ENCODE measurements around the gene APBA2. TPM values are rescaled to one million over a fixed set of nuclear protein-coding genes. Genes with fewer than 3 reads are reported as not detected.
A peak's percentile ranks its signal among the peaks of the same experiment; 100 is the strongest.

The APBA2 gene
- total and polyA plus RNA-seq, 3 donors from 2014 or later = 18.5 to 37.7 (median 29.5) TPM

DNA sequence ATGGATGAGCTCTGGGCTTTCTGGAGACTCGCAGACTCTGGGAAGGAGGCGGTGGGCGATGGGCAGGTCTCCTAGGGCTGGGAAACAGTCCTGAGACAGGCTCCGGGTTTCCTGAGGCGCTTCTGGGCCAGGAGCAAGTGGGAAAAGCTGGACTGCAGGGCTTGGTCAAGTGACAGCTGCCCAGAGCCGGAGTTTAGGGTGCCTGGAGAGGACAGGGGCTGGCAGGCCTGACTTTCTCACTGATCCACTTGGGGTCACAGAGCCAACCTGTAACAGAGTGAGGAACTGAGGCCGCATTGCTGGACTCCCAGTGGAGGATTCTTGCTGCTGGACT, 107.9 kb downstream of the APBA2 start:
- intact Hi-C loops (cut with DNase I; ENCODE audit: low total_unique reads) = no loop called here
- Histone ChIP-seq H3K4me3 (no peak overlapping the region), H3K4me1 (peaks cover 13% of the 10 kb centered on the region), H3K27ac (peak overlapping the region in 1 of 2 donors; percentile 70), H3K27me3 (no peaks in the 10 kb centered on the region), H3K9me3 (no peaks in the 10 kb centered on the region), H3K36me3 (ENCODE audit: low read depth, missing control alignments) (no peaks in the 10 kb centered on the region)
- TF ChIP-seq, protein P1, sequence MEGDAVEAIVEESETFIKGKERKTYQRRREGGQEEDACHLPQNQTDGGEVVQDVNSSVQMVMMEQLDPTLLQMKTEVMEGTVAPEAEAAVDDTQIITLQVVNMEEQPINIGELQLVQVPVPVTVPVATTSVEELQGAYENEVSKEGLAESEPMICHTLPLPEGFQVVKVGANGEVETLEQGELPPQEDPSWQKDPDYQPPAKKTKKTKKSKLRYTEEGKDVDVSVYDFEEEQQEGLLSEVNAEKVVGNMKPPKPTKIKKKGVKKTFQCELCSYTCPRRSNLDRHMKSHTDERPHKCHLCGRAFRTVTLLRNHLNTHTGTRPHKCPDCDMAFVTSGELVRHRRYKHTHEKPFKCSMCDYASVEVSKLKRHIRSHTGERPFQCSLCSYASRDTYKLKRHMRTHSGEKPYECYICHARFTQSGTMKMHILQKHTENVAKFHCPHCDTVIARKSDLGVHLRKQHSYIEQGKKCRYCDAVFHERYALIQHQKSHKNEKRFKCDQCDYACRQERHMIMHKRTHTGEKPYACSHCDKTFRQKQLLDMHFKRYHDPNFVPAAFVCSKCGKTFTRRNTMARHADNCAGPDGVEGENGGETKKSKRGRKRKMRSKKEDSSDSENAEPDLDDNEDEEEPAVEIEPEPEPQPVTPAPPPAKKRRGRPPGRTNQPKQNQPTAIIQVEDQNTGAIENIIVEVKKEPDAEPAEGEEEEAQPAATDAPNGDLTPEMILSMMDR (IDR thresholded peaks at IDR 0.05) = no peak
- TF ChIP-seq POLR2A (IDR thresholded peaks at IDR 0.05) = no peak
- DNase-seq = no peak
- 95 to 98% methylated on average over 6 to 7 of the region's 7 CpGs for WGBS, 2 donors

- TF ChIP-seq, protein P1 (IDR thresholded peaks at IDR 0.05) = no peak
- TF ChIP-seq POLR2A (IDR thresholded peaks at IDR 0.05) = no peak
- Histone ChIP-seq H3K27me3 (no peaks in the 10 kb centered on the region), H3K36me3 (ENCODE audit: low read depth, missing control alignments) (no peaks in the 10 kb centered on the region), H3K4me3 (no peak overlapping the region), H3K9me3 (no peaks in the 10 kb centered on the region), H3K4me1 (peaks cover 13% of the 10 kb centered on the region), H3K27ac (peak overlapping the region in 1 of 2 donors; percentile 70)
- no peak for DNase-seq
- intact Hi-C loops (cut with DNase I; ENCODE audit: low total_unique reads) = no loop called here
- WGBS, 2 donors = 86 to 90% methylated on average over 14 of the region's 14 CpGs
These were observed 108.5 kb downstream of the APBA2 start for GRCh38 chr15:28994142-28994830.

- Histone ChIP-seq H3K36me3 (ENCODE audit: low read depth, missing control alignments) (no peaks in the 10 kb centered on the region), H3K27ac (no peak overlapping the region), H3K4me1 (peaks cover 13% of the 10 kb centered on the region), H3K27me3 (no peaks in the 10 kb centered on the region), H3K4me3 (no peak overlapping the region), H3K9me3 (no peaks in the 10 kb centered on the region)
- TF ChIP-seq POLR2A (IDR thresholded peaks at IDR 0.05) = no peak
- TF ChIP-seq, protein P1 (IDR thresholded peaks at IDR 0.05) = no peak
- intact Hi-C loops (cut with DNase I; ENCODE audit: low total_unique reads) = no loop called here
- 79 to 89% methylated on average over 13 of the region's 13 CpGs for WGBS, 2 donors
- DNase-seq = no peak
These were observed 109.2 kb downstream of the APBA2 start for GRCh38 chr15:28994831-28995596.

- no peaks in the 10 kb centered on the region for H3K9me3 ChIP-seq
- H3K4me3 ChIP-seq = no peak overlapping the region
- H3K27ac ChIP-seq = no peak overlapping the region
- TF ChIP-seq POLR2A (IDR thresholded peaks at IDR 0.05) = no peak
- TF ChIP-seq, protein P1 (IDR thresholded peaks at IDR 0.05) = no peak
- H3K36me3 ChIP-seq (ENCODE audit: low read depth, missing control alignments) = no peaks in the 10 kb centered on the region
- 86 to 92% methylated on average over 9 of the region's 9 CpGs for WGBS, 2 donors
- peaks cover 13% of the 10 kb centered on the region for H3K4me1 ChIP-seq
- intact Hi-C loops (cut with DNase I; ENCODE audit: low total_unique reads) = no loop called here
- H3K27me3 ChIP-seq = no peaks in the 10 kb centered on the region
- no peak for DNase-seq
These were observed 109.9 kb downstream of the APBA2 start for GRCh38 chr15:28995705-28996104.
